ENCODE results near the gene RRBP1.

Gene RRBP1, protein sequence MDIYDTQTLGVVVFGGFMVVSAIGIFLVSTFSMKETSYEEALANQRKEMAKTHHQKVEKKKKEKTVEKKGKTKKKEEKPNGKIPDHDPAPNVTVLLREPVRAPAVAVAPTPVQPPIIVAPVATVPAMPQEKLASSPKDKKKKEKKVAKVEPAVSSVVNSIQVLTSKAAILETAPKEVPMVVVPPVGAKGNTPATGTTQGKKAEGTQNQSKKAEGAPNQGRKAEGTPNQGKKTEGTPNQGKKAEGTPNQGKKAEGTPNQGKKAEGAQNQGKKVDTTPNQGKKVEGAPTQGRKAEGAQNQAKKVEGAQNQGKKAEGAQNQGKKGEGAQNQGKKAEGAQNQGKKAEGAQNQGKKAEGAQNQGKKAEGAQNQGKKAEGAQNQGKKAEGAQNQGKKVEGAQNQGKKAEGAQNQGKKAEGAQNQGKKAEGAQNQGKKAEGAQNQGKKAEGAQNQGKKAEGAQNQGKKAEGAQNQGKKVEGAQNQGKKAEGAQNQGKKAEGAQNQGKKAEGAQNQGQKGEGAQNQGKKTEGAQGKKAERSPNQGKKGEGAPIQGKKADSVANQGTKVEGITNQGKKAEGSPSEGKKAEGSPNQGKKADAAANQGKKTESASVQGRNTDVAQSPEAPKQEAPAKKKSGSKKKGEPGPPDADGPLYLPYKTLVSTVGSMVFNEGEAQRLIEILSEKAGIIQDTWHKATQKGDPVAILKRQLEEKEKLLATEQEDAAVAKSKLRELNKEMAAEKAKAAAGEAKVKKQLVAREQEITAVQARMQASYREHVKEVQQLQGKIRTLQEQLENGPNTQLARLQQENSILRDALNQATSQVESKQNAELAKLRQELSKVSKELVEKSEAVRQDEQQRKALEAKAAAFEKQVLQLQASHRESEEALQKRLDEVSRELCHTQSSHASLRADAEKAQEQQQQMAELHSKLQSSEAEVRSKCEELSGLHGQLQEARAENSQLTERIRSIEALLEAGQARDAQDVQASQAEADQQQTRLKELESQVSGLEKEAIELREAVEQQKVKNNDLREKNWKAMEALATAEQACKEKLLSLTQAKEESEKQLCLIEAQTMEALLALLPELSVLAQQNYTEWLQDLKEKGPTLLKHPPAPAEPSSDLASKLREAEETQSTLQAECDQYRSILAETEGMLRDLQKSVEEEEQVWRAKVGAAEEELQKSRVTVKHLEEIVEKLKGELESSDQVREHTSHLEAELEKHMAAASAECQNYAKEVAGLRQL (N-terminal part only)

DNA sequence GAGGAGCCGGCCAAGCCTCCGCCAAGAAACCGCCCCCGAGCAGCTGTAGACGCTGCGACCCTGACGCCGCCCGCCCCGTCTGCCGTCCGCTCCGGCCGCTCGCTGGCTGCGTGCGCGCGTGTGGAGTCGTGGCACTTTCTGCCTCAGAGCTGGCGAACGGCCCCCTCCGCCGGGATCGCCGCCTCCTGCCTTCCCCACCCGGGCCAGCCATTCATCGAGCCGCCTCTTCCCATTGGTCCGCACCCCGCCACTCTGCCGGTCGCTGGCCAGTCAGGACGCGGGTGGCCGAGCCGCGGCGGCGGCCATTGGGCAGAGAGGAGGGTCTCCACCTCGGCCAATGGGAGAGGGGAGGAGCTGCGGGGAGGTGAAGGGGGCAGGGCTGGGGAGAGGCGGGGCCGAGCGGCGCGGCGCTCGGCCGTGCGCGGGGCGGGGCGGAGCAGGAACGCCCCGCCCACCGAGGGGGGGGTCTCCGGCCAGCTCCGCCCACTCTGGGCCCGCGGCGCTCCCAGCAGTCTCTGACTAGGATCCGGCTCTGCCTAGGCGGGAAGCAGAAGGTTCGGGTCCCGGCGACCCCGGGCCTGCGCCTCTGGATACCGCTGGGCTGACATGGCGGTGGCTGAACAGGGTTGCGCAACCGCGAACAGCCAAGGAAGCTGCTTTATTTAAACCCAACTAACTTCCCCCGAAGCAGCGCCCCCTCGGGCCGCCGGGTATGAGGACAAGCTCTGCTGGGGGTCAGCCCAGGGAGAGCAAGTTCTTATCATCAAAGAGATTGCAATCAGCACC lies at the start of gene RRBP1:
RRBP1 (minus strand) TSS at position 140 of the 786 bp plus-strand sequence. CDS start 21,735 bp downstream, outside the sequence.
- peak; percentile 97 for DNase-seq

- no peak for DNase-seq
These were observed 49.2 kb upstream of the RRBP1 start for GRCh38 chr20:17731233-17731632.

GRCh38 chr20:17730071-17730470 lies 48.0 kb upstream of the RRBP1 start:
- no peak for DNase-seq

DNA sequence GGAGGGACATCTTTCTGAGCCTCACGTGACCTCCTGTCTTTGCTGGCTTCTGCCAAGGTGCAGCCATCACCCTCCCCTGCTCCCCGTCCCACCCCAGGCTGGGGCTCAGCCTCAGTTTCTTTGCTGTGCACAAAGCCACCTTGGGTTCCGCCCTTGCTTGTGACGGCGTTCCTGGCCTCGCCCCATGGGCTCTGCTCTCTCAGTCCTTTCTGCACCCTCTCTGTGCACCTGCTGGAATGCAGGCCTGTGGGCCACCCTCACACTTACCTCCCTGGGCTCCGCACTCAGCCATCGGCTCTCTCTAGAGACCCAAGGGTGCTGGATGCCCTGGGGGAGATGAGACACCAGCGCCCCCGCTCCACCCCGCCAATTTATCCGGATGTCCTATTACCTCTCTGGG lies 46.0 kb upstream of the RRBP1 start:
- no peak for DNase-seq

GRCh38 chr20:17727351-17727750 lies 45.3 kb upstream of the RRBP1 start:
- DNase-seq: no peak

DNA sequence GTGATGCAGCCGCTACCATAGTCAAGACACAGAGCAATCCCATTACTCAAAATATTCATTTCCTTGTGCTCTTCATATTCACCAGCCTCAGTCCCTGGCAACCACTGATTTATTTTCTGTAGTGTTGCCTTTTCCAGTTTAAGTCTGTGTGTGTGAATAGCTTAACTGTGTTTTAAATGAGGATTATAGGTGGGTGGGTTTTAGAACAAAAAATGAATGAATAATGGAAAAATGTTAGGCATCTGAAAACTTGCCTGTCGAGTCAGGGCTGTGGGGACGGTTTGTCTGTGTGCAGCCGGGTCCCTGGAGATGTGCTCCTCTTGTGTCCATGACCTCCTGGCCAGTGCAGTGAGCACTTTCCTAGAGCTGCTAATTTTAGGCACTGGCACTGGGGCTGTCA lies 44.9 kb upstream of the RRBP1 start:
- DNase-seq: no peak

GRCh38 chr20:17725094-17725835 lies 43.2 kb upstream of the RRBP1 start:
- DNase-seq: no peak

- no peak for DNase-seq
These were observed 41.3 kb upstream of the RRBP1 start for GRCh38 chr20:17723301-17723691.

DNA sequence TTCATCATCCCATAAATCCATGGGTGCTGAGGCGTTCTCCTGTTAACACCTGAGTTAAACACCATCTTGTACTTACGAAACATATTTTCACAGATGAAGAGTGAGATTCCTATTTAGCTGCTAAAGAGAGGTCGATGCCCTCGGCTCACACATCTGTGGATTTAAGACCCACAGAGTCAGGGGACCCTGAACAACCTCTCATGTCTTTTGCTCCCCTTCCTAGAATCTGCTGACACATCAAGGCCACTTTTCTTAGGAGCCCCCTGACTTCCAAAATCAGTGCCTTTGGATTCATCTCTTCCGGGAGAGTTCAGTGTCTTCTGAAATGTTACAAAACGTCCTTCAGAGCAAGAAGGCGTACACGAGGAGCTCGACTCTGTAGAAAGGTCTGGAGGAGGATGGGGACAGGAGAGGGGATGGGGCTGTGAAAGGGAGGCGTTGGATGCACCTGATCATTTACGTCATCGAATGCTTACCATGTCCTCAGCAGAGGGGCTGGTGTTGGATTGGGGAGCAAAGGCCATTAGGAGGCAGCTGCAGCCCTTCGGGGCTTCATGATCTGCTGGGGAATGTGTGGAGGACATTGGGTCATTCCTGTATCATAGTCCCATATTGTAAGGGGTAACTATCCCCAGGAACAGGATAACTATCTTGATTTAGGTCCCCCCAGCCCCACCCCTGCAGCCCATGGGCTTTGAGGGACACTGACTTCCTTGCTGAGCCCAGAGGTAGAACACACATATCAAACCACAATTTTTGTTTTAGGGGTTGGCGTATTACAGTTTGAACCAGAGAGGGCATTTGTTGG lies 40.7 kb upstream of the RRBP1 start:
- no peak for DNase-seq

DNA sequence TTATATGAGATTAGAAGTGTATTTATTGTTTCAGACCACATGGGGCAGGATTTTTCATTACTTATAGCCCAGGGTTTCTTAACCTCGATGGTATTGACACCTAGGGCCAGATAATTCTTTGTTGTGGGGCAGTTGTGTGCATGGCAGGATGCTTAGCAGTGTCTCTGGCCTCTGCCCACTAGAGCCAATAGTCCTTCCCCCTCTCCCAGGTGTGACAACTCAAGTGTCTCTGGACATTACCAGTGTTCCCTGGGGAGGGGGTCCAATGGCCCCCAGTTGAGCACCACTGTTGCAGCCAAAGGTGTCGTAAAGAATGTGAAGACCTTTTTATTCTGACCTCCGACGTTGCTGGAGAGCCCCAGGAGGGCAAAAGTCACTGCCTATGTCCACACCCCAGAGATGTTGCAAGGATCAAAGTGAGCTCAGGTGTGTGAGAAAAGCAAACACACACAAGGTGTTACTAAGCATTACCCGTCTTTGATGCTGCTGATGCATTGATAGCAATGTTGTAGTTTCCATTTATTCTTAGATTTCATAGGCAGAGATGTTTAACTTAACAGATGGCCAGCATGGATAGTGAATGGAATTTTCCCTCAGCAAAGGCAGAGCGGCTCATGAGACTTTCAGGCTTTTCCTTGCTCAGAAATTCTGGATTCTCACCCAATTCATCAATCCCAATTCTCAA lies 39.9 kb upstream of the RRBP1 start:
- no peak for DNase-seq

- DNase-seq: no peak
These were observed 38.7 kb upstream of the RRBP1 start for GRCh38 chr20:17720755-17721154.

GRCh38 chr20:17716331-17716730 lies 34.3 kb upstream of the RRBP1 start:
- DNase-seq: no peak

DNA sequence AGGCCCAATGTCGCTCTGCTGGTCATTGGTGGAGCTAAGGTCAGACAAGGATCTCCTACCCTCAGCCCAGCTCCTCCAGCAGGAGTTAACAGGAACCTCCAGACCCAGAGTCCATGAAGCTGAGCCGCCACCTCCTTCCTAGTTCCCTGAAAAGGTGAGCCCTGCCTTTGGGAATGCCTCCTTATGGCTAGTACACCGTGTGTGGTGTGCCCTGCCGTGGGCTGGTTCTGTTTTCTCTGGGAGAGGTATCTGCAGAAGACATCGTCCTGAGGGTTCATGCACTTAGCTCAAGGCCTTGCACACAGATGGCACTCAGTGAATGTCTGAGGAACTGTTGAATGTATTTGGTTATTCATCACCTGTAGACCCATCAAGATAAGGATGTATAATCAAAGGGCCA lies 33.0 kb upstream of the RRBP1 start:
- DNase-seq: no peak

GRCh38 chr20:17714597-17714996 lies 32.6 kb upstream of the RRBP1 start:
- DNase-seq: no peak

GRCh38 chr20:17712708-17713107 lies 30.7 kb upstream of the RRBP1 start:
- no peak for DNase-seq

- no peak for DNase-seq
These were observed 30.2 kb upstream of the RRBP1 start for GRCh38 chr20:17712201-17712600.

DNA sequence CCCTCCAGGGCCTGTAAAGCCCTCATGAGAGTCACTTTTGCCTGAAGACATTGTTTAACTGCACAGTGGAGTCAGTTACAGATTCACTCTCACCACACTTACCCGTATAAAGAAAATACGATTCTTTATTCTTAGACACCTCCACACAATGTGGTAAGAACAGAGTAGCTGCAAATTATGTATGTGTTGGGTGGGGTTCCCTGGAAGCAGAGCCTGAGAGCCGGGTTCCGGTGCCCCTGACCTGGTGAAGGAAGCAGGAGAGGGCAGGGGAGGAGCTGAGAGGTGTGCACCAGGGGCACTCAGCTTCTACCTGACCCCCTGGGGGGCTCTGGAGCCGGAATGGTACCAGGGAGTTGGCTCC lies 29.2 kb upstream of the RRBP1 start:
- no peak for DNase-seq

DNA sequence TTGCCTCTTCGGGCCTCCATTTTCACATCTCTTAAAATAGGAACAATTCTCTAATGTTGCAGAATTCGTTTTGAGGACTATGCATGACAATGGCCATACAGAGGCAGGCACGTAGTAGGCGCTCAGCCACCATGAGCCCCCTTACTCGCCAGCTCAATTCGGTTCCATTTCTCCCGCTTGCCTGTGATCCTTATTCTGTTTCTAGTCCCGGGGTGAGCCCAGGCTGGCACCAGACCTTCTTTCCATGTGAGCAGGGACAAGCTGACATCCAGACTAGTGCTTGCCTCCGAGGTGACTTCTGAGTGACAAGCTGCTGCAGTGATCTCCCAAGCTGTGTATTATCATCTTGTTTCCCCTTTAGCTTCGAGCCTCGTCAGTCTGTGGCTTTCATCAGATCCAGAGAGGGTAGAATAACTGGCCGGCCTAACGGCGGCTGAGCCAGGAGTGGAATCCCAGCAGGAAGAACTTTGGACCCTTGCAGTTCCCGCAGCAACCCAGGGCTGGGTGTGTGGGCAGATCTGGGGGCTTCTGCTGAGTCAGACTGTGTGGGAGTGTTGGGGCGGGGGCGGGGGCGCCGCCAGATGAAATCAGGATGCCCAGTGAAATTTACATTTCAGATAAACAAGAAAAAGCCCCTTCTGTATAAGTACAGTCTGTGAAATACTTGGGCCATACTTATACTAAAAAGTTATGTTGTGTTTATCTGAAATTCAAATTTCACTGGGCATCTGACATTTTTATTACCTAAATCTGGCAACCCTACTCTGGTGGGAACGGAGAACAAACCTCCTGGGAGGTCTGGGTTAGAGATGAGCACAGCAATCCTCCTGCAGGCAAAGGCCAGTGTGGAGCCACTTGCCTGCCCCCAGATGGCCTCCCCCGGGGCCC lies 28.6 kb upstream of the RRBP1 start:
- DNase-seq: no peak

Measured in CD4-positive, alpha-beta T cell treated with Interleukin-17A for 4 hours (primary cell).